ENCODE measurements around the gene COQ8B.

COQ8B gene

DNA sequence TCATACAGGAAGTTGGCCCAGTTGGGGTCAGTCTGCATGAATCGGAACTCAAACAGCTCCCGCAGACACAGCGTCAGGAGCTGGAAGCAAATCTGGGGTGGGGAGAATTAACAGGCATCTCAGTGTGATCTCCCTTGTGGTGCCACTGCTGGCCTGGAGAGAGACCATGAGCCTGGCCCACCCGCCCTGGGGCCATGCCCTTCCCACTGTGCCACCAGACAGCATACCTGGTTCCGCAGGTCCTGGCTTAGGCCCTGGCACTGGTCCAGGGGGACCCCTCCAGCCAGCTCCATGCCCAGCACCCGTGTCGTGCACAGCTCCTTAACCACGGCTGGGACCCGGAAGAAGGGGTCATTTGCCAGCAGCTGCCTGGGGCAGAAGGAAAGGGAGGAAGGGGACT lies 16.6 kb downstream of the COQ8B start:
- no peak for DNase-seq (ENCODE audit: low read depth)
- TF ChIP-seq, protein P1, sequence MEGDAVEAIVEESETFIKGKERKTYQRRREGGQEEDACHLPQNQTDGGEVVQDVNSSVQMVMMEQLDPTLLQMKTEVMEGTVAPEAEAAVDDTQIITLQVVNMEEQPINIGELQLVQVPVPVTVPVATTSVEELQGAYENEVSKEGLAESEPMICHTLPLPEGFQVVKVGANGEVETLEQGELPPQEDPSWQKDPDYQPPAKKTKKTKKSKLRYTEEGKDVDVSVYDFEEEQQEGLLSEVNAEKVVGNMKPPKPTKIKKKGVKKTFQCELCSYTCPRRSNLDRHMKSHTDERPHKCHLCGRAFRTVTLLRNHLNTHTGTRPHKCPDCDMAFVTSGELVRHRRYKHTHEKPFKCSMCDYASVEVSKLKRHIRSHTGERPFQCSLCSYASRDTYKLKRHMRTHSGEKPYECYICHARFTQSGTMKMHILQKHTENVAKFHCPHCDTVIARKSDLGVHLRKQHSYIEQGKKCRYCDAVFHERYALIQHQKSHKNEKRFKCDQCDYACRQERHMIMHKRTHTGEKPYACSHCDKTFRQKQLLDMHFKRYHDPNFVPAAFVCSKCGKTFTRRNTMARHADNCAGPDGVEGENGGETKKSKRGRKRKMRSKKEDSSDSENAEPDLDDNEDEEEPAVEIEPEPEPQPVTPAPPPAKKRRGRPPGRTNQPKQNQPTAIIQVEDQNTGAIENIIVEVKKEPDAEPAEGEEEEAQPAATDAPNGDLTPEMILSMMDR (conservative IDR thresholded peaks at IDR 0.05; ENCODE audit: low read depth, low read length), result no peak
- H3K4me3 ChIP-seq (ENCODE audit: low read length), result no peak overlapping the region

DNA sequence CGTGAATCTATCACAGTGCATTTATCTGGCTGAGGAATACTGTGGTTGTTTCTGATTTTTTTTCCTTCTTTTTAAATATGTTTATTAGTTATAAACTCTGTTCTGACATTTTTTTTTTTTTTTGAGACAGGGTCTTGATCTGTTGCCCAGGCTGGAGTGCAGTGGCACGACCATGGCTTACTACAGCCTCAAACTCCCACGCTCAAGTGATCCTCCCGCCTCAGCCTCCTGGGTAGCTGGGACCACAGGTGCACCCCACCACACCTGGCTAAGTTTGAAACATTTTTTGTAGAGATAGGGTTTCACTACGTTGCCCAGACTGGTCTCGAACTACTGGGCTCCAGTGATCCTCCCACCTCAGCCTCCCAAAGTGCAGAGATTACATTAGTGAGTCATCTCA lies 19.7 kb downstream of the COQ8B start:
- no peak overlapping the region for H3K4me3 ChIP-seq (ENCODE audit: low read length)
- no peak for DNase-seq (ENCODE audit: low read depth)

GRCh38 chr19:40695881-40696280 lies 20.8 kb downstream of the COQ8B start:
- H3K4me3 ChIP-seq (ENCODE audit: low read length), result no peak overlapping the region
- DNase-seq (ENCODE audit: low read depth), result no peak
- TF ChIP-seq, protein P1 (conservative IDR thresholded peaks at IDR 0.05; ENCODE audit: low read depth, low read length), result no peak

More for the DNA sequence above, 19.7 kb downstream of the COQ8B start:
- TF ChIP-seq, protein P1 (conservative IDR thresholded peaks at IDR 0.05; ENCODE audit: low read depth, low read length), result no peak

DNA sequence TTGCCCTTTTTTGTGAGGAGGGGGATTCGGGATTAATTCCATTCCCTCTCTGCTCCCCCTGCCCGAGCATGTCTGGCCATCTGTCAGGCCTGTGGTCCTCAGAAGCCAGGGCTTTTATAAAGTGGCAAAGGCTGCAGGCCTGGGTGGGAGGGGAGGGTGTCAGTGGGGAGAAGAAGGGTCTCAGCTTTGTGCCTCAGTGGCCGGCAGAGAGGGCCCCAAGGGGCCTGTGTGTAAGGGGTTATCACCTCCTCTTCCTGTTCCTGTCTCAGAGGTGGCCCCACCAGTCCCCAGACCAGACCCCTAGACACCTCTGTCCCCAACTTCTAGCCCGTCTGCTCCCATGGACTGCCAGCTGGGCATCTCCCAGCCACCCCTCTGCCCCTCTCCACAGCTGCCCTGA lies 22.8 kb downstream of the COQ8B start:
- TF ChIP-seq, protein P1 (conservative IDR thresholded peaks at IDR 0.05; ENCODE audit: low read depth, low read length), result no peak
- no peak for DNase-seq (ENCODE audit: low read depth)
- no peak overlapping the region for H3K4me3 ChIP-seq (ENCODE audit: low read length)

DNA sequence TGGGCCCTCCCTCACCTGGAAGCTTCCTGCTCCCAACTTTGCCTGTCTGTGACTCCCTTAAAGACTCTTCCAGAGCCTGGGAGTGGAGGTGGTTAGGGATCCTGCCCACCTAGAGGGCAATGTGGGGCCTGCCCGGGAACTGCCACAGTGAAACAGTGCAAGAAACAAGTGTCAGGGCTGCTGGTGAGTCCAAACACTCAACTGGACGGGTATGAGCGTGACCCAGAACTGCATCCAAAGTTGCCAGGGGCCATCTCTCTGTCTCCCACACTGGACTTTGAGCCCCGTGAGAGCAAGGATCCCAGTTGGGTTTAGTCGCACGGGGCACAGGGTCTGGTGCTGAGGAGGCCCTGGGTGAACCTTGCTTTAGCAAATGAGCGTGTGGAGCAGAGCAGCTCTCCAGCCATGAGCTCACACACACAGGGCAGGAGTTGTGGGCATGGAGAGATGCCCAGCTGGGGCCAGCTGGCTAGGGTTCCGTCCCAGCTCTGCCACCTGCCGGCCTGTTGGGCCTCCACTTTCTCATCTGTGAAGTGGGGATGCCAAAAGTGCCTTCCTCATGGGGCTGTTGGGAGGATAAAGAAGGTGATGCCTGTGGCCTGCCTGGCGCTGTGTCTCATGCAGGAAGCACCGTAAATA lies 23.4 kb downstream of the COQ8B start:
- H3K4me3 ChIP-seq (ENCODE audit: low read length), result no peak overlapping the region
- TF ChIP-seq, protein P1 (conservative IDR thresholded peaks at IDR 0.05; ENCODE audit: low read depth, low read length), result no peak

DNA sequence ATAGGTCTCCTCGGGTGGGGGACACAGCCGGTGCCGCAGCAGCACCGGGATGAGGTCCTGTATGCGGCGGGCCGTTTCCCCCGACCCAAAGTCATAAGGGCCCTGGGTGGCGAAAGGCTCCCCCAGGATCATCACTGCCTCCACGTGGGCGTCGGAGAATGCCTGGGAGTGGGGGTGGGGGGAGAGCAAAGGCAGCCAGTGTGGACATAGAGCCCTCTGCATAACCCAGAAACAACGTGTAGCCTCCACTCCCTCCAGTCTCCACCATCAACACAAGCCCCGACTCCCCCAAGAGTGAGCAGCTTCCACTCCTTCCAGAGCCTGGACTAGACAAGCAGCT lies 24.5 kb downstream of the COQ8B start:
- no peak overlapping the region for H3K4me3 ChIP-seq (ENCODE audit: low read length)
- no peak for DNase-seq (ENCODE audit: low read depth)
- TF ChIP-seq, protein P1 (conservative IDR thresholded peaks at IDR 0.05; ENCODE audit: low read depth, low read length), result no peak

More for the DNA sequence above, 23.4 kb downstream of the COQ8B start:
- DNase-seq (ENCODE audit: low read depth), result no peak

DNA sequence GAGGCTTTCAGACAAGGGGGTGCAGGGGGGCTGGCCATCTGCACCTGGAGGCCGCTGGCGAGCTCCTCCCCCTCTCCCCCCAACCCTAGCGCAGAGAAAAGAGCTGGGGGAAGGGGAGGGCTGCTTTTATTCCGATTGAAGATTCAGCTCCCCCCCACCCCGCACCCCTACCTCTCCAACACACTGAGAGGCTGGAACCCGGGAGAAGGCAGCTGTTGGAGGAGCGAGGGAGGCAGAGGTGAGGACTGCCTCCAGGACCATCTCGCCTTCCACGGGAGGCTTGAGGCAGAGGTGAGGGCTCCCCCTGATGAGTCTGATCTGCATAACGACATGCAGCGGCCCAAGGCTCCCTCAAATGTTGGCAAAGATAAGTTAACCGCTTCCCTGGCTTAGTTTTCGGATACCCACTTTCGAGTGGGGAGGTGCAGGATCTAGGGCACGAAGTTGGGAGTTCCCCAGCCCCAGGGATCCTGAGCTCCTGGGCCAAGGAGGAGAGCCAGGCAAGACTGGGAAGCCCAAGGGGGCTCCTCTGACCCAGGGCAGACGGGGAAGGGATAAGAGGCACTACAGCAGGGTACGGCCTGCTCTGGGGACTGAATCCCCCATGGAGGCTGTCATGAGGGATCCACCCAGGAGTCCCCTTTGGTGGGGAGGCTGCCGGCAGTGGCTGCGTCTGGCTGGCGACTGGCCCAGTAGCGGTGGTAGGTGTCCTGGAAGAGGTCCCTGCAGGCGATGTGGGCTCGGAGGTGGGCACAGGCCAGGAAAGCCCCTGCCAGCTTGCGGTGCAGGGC lies 25.1 kb downstream of the COQ8B start:
- TF ChIP-seq, protein P1 (conservative IDR thresholded peaks at IDR 0.05; ENCODE audit: low read depth, low read length), result no peak
- H3K4me3 ChIP-seq (ENCODE audit: low read length), result no peak overlapping the region
- DNase-seq (ENCODE audit: low read depth), result no peak

All from retinal pigment epithelial cell (primary cell).